B cell (primary cell): Measurements from ENCODE around the gene PCDHGA8.

Experiments used
- CTCF ChIP-seq: fragments of 200-600 bp; IDR thresholded peaks from one replicate; pipeline ENCODE4 v1.8.0; 2022; ENCODE audit warnings: antibody characterized with exemption, mild to moderate bottlenecking
- EZH2 ChIP-seq: IDR thresholded peaks from 2 replicates; pipeline ENCODE4 v1.6.1; 2012; ENCODE audit warnings: borderline replicate concordance, low read depth, mild to moderate bottlenecking, moderate library complexity, low read length; ENCODE audit not compliant: insufficient read depth, poor library complexity, severe bottlenecking

- no peak for TF ChIP-seq EZH2
- no peak for TF ChIP-seq CTCF
Measured at GRCh38 chr5:141362719-141363118, 29.7 kb upstream of the PCDHGA8 start.
